ENCODE data around the gene GPD1L.

DNA sequence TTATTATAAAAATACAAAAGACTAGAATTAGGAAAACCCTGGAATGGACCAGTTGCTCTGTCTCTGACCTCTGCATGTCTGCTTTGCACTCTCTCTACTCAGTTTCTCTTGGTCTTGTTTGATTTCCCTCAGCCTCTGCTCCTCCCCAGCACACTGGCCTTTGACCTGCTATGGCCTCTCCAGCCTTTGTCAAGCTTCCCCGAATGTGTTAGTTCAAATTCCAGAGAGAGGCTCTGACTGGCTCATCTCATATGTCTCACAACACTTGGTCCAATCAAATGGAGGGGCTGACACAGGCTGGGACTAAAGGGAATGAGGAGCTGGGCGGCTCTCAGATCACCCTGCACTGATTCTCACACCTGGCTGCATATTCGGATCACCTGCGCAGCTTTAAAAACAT, 79.7 kb downstream of the GPD1L start:
- TF ChIP-seq, protein P1, sequence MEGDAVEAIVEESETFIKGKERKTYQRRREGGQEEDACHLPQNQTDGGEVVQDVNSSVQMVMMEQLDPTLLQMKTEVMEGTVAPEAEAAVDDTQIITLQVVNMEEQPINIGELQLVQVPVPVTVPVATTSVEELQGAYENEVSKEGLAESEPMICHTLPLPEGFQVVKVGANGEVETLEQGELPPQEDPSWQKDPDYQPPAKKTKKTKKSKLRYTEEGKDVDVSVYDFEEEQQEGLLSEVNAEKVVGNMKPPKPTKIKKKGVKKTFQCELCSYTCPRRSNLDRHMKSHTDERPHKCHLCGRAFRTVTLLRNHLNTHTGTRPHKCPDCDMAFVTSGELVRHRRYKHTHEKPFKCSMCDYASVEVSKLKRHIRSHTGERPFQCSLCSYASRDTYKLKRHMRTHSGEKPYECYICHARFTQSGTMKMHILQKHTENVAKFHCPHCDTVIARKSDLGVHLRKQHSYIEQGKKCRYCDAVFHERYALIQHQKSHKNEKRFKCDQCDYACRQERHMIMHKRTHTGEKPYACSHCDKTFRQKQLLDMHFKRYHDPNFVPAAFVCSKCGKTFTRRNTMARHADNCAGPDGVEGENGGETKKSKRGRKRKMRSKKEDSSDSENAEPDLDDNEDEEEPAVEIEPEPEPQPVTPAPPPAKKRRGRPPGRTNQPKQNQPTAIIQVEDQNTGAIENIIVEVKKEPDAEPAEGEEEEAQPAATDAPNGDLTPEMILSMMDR (IDR thresholded peaks at IDR 0.05) = no peak
- no peak for TF ChIP-seq POLR2A (IDR thresholded peaks at IDR 0.05)
- TF ChIP-seq POLR2AphosphoS5 (IDR thresholded peaks at IDR 0.05) = no peak
- no peak for TF ChIP-seq EP300 (IDR thresholded peaks at IDR 0.05)
